Measurements from ENCODE around the gene ELOVL6. TPM values are rescaled to one million over a fixed set of nuclear protein-coding genes. Genes with fewer than 3 reads are reported as not detected.

ELOVL6 gene
- total RNA-seq, 2 donors from 2014 or later, result 43.7 to 66.3 TPM

- DNase-seq, result no peak
- no peaks in the 10 kb centered on the region for H3K27me3 ChIP-seq
- H3K9me3 ChIP-seq, result no peaks in the 10 kb centered on the region
- H3K36me3 ChIP-seq, result no peaks in the 10 kb centered on the region
- intact Hi-C loops (cut with DNase I), result no loop called here
- H3K4me1 ChIP-seq, result no peaks in the 10 kb centered on the region
- TF ChIP-seq CTCF (IDR thresholded peaks at IDR 0.05), result no peak
- H3K4me3 ChIP-seq, result no peak overlapping the region
- H3K9ac ChIP-seq (ENCODE audit: low read depth in 2 of 2, low read length in 2 of 2), result no peak overlapping the region
- H3K27ac ChIP-seq, result no peak overlapping the region
These were observed 10.3 kb downstream of the ELOVL6 start for GRCh38 chr4:110188113-110188512.

GRCh38 chr4:110184791-110185155 lies 13.6 kb downstream of the ELOVL6 start:
- intact Hi-C loops (cut with DNase I), result no loop called here
- Histone ChIP-seq H3K9ac (ENCODE audit: low read depth in 2 of 2, low read length in 2 of 2) (no peak overlapping the region), H3K9me3 (no peaks in the 10 kb centered on the region), H3K27me3 (no peaks in the 10 kb centered on the region), H3K4me1 (no peaks in the 10 kb centered on the region), H3K27ac (no peak overlapping the region), H3K36me3 (no peaks in the 10 kb centered on the region), H3K4me3 (no peak overlapping the region)
- TF ChIP-seq CTCF (IDR thresholded peaks at IDR 0.05), result no peak
- DNase-seq, result no peak

GRCh38 chr4:110184140-110184790 lies 14.2 kb downstream of the ELOVL6 start:
- no peak overlapping the region for H3K9ac ChIP-seq (ENCODE audit: low read depth in 2 of 2, low read length in 2 of 2)
- H3K27ac ChIP-seq, result no peak overlapping the region
- intact Hi-C loops (cut with DNase I), result no loop called here
- TF ChIP-seq CTCF (IDR thresholded peaks at IDR 0.05), result no peak
- H3K4me1 ChIP-seq, result no peaks in the 10 kb centered on the region
- H3K4me3 ChIP-seq, result no peak overlapping the region
- no peaks in the 10 kb centered on the region for H3K27me3 ChIP-seq
- no peak for DNase-seq
- H3K9me3 ChIP-seq, result no peaks in the 10 kb centered on the region
- no peaks in the 10 kb centered on the region for H3K36me3 ChIP-seq

- no peak overlapping the region for H3K9ac ChIP-seq (ENCODE audit: low read depth in 2 of 2, low read length in 2 of 2)
- H3K4me3 ChIP-seq, result no peak overlapping the region
- intact Hi-C loops (cut with DNase I), result no loop called here
- H3K4me1 ChIP-seq, result no peaks in the 10 kb centered on the region
- H3K27me3 ChIP-seq, result no peaks in the 10 kb centered on the region
- H3K36me3 ChIP-seq, result no peaks in the 10 kb centered on the region
- no peak for DNase-seq
- H3K9me3 ChIP-seq, result no peaks in the 10 kb centered on the region
- no peak for TF ChIP-seq CTCF (IDR thresholded peaks at IDR 0.05)
- H3K27ac ChIP-seq, result no peak overlapping the region
These were observed 14.8 kb downstream of the ELOVL6 start for GRCh38 chr4:110183643-110184042.

GRCh38 chr4:110183058-110183457 lies 15.4 kb downstream of the ELOVL6 start:
- no peak for TF ChIP-seq CTCF (IDR thresholded peaks at IDR 0.05)
- no peaks in the 10 kb centered on the region for H3K4me1 ChIP-seq

More at GRCh38 chr4:110183058-110183457, 15.4 kb downstream of the ELOVL6 start:
- DNase-seq, result no peak
- no peak overlapping the region for H3K4me3 ChIP-seq
- intact Hi-C loops (cut with DNase I), result no loop called here
- no peak overlapping the region for H3K27ac ChIP-seq
- H3K9ac ChIP-seq (ENCODE audit: low read depth in 2 of 2, low read length in 2 of 2), result no peak overlapping the region
- H3K9me3 ChIP-seq, result no peaks in the 10 kb centered on the region
- H3K27me3 ChIP-seq, result no peaks in the 10 kb centered on the region
- H3K36me3 ChIP-seq, result no peaks in the 10 kb centered on the region
